ENCODE data around the gene SYNGR3.

SYNGR3 gene

GRCh38 chr16:1997494-1998359 is 8.0 kb downstream of the SYNGR3 start:
- no peak for DNase-seq

DNA sequence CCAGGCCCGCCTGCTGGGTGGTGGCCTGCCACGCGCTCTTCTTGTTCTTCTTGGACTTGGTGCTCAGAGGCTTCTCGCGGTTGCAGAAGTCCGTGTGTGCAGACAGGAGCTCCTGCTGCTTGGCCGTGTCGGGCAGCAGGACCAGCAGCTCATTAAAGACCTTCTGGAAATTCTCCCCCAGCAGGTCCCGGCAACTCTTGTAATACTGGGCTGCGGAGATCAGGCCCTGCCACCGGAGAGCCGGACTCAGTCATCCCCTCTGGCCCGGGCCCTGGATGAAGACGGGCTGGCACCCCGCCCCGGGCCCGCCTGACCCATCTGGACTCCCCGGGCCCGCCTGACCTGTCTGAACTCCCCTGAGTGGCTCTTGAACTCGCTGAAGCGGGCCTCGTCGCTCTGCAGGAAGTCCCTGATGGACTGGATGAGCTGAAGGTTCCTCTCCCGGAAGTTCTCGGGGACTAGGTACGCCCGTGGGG is 8.6 kb downstream of the SYNGR3 start:
- no peak for DNase-seq

DNA sequence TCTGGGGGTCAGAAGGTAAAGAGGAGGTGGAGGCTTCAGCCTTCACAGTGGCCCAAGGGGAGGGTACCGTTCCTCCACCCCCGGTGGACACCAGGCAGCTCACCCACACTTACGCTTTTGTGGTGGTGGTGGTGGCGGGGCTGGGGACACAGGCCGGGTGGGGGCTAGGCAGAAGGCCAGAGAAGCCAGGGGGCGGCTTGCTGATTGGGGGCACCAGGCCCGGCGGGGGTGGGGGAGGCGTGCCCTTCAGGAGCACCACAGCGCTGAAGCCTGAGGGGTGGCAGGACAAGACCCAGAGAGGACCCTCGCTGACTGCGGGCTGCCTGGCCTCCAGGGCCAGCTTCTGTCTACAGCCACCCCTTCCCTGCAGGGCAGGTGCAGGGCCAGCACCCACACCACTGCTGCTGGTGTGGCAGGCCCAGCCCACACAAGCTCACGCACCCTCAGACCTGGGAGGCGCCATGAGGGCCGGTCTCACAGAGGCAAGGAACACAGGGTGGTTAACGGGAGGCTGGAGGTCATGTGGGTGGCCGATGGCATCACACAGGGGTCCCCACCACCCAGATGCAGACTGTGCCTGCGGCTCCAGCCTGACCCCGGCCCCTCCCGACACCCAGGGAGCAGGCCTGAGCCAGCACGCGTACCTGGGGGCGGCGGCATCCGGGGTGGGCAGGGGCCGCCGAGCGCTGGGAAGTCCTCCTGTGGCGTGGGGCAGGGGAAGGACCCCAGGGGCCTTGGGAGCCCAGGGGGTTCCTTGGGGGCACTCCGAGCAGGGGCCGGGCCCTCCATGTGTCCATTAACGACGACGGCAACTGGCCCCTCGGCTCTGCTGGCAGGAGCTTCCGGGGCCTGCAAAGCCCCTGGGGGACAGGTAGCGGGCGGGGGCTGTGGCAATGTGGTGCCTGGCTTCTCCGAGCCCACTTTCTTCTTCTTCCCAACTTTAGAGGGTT is 9.4 kb downstream of the SYNGR3 start:
- no peak for DNase-seq

DNA sequence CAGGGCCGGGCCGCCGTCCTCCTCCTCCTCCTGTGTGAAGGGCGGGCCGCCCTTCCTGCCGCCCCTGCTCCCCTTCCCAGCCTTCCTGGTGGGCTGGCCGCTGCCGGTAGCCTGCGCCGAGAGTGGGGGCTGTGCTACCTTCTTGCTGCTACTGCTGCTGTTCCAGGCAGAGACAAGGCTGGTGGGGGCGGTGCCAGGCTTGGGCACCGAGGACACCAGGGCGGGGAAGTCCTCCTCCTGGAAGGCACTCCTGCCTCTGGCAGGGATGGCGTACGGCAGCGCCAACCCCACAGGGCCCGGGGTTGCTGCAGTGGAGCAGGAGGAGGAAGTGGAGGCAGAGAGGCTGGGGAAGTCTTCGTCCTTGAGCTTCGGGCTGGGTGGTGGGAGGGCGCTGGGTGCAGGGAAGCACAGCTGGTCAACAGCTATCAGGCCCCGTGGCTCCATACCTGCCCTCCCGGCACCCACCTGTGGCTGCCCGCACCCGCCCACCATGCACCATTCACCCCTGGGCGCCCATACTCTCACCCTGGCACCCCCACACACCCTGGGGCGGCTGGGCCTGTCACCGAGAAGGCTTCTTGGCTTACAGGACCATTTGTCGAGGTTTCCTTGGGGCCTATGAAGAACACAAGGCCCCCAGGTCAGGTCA is 10.2 kb downstream of the SYNGR3 start:
- DNase-seq = no peak

DNA sequence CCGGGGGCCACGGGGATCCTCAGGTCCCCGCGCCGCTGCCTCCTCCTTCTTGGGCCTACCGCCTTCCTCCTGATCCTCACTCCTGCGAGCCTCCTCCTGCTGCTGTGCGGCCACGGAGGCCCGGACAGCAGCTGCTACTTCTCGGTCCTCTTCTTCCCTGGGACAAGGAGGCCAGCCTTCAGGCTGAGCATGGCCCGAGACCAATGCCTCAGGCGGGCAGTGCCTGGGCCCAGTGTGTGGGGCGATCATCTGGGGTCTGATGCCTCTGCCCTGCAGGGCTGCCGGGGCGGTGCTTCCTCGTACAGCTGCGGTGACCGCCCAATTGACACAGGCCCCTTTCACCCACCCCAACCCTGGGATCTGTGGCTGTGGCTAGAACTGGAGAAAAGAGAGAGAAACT is 11.3 kb downstream of the SYNGR3 start:
- DNase-seq = no peak

DNA sequence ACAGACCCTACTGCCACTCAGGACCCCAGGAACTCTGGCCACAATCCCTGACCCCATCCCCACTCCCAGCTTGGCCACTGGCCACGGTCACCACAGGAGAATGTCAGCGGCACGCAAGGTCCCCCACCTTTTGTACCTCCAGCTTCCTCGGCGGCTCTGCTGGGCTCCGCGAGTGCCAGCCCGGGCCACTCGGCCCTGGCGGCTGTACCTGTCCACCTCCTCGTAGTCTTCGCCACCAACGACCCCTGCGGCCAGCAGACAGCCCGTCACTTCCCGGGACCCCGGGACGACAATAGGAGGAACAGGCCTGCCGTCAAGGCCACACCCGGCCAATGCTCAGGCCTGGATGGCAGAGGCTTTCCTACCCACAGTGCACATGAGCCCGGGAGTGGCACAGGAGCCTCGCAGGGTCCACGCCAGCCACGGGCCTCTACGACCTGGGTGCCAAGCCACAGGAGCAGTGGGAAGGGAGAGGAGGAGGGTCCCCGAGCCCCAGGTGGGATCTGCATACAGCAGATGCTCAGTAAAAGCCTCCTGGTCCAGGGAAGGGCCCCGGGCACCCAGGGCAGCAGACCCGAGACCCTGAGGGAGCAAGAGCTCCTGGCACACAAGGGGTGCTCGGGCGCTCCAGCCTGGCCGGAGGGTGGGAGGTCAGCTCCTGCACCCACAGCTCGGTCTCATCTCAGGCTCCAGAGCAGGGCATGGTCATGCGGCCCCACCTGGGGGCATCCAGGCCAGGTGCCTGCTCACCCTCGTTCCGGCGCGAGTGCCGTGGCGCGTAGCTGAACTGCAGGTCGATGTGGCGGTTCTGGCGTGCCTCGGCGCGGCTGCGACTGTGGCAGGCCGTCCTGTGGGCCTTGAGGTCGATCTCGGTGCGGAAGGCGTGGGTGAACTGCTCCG is 11.9 kb downstream of the SYNGR3 start:
- DNase-seq = no peak

DNA sequence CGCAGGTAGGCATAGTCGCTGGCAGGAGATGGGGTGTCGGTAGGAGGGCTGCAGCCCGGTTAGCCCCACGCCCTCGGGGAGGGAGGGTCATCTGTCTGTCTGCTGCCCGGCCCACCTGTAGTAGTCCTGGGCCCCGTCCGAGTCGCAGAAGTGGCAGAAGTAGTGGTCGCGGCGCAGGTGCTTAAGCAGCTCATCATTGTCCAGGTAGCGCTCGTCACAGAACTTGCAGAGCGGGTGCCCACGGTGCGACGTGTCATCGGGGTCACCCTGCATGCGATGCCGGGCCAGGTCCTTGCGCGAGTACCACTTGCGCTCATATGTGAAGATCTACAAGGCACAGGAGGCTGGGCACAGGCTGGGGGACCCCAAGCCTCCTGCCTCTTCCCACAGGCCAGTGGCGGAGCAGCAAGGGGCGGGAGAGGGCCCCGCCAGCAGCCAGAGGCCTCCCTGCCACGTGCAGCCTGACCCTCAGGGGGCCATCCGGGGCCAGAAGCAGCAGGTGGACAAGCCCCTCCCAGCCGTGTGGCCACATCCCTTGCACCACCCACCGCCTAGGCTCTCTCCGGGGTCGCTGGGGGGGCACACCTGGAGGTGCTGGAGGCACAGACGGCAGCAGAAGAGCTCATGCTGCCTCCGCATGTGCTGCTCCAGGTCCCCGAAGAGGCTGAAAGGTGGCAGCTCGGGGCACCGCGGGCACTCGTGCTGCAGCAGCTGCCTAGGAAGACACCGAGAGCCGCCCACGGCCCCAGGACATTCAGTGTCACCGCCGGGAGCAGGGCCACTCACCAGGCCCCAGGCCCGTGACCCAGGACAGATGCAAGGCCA is 12.8 kb downstream of the SYNGR3 start:
- DNase-seq = no peak

GRCh38 chr16:2003231-2003826 is 13.6 kb downstream of the SYNGR3 start:
- DNase-seq = no peak

- DNase-seq = peak; percentile 59
These were observed 14.3 kb downstream of the SYNGR3 start for GRCh38 chr16:2003827-2004641.

GRCh38 chr16:2004795-2005517 is 15.2 kb downstream of the SYNGR3 start:
- DNase-seq = no peak

GRCh38 chr16:2005646-2006045 is 15.9 kb downstream of the SYNGR3 start:
- no peak for DNase-seq

DNA sequence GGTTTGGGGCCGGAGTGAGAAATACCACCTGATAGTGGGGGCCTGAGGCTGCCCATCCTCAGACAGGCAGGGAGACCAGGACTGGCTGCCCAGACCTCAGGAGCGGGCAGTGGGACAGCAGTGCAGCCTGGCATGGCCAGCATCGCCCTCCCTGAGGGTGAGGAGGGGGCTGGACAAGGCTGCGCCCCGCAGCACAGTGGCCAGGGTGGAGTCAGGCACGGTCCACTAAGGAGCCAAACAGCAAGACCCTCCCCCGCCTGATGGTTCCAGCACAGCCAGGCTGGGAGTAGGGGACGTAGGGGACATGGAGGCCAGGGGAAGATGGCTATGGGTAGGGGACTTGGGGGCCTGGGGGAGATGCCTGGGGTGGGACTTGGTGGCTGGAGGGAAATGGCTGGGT is 16.5 kb downstream of the SYNGR3 start:
- DNase-seq = no peak

DNA sequence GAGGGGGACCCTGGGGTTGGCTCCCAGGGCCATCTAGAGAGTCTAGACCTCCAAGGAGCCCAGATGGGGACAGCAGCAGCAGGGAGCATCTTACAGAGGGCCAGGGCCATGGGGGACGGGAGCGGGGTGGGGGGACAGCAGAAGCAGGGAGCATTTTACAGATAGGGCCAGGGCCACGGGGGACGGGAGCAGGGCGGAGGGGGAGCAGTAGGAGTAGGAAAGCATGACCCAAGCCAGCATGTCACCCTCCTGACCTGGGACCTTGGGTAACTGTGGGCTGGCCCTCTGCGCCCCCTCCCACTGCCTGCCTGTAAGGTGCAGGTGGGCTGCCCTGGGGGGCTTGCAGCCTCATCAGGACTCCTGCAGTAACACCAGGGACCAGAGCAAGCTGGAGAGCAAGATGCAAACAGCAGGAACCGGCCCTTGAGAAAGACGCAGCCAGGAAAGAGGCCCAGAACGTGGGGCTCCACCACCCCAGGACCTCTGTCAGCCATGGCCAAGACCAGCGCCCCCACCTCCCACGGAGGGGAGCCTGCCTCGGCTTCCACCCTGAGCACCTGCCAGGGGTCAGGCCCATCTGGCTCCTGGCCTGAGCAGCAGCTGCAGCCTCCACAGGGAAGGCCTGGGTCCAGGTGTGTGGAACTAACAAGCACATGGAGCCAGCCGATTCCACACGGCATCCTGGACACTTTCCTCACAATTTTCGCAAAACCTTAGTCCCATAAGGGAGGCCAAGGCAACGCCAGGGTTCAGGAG is 17.5 kb downstream of the SYNGR3 start:
- DNase-seq = no peak

DNA sequence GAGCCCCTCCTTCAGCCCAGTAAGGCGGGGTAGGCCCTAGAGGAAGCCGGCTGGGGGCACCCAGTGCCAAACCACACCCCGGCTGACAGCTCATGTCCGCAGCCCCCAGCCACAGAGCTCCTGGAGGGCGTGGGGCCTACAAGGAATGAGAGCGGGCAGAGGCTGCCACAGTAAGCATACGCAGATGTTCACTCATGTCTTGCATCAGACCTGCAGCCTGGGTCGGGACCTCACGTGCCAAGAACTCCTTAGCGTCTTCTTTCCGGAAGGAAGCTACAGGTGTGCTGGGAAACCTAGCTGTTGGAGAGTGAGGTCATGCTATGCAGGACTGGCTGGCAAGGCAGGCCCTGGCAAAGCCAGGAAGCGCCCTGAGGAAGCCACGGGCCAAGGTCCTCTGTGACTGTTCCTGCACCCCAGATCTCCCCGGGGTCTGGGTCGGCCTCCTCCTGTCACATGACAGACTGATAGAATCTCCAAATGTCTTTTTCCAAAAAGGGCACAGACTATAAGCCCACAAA is 18.3 kb downstream of the SYNGR3 start:
- DNase-seq = peak; percentile 74

DNA sequence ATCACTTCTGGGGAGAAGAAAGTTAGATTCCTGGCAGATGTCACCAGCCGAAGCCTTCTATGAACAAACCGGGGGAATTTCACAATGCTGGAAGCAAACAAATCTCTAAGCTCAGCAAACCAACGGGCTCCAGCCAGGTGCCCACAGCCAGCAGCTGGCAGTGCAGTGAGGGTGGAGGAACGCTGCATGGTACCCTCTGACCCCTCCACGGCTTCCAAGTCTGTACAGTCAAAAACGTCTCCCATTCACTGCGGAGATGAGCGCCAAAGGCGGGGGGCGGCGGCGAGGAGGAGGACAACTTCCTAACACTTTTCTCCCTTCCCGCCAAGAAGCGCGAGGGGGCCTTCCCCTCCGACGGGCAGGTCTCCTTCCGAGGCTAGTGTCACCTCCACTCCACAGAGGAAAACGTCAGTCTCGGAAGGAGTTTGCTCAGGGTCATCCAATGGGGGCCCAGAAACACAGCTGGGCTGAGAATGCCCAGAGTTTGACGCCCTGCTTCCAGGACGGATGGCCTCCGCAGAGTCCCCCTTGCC is 18.9 kb downstream of the SYNGR3 start:
- DNase-seq = peak; percentile 61

DNA sequence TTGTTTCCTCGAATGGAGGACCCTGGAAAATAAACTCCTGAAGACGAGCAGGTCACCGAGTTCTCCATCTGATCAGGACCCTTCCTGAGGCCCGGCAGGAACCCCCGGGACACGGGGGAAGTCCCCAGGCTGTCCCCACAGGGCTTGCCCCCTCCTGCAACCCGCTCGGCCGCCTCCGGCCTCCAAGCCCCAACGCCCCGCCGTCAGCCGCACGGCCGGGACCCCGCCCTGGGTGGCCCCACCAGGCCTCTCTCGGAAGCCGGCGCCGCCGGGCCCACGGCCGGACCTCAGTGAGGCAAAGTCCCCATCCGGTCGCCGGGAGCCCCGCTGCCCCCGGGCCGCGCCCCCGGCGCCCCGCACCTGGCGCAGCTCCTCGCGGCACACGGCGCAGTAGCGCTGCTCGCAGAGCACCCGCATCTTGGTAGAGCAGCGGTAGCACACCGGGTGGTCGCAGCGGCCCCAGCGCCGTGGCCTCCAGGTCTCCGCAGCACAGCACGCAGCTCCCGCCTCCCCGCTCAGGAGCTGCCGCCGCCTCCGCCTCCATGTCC is 19.5 kb downstream of the SYNGR3 start:
- no peak for DNase-seq

- peak; percentile 55 for DNase-seq
These were observed 20.2 kb downstream of the SYNGR3 start, which contains the start of gene ZNF598 for GRCh38 chr16:2009791-2010510. TSS of gene ZNF598 (minus strand) at chr16:2009821.
